GM19463 (cell line): Measurements from ENCODE around the gene REST.
"Not testable (repeated sequence)": the region's sequence is repeated elsewhere in the genome, so short reads cannot be mapped to it uniquely, and the experiment has no call there.

Experiments
- ATAC-seq: cut with Tn5 transposase; IDR thresholded peaks from one replicate; pipeline ENCODE4 v1.9.1; 2021; ENCODE audit warnings: mild to moderate bottlenecking, moderate library complexity; ENCODE audit not compliant: unreplicated experiment

REST gene

DNA sequence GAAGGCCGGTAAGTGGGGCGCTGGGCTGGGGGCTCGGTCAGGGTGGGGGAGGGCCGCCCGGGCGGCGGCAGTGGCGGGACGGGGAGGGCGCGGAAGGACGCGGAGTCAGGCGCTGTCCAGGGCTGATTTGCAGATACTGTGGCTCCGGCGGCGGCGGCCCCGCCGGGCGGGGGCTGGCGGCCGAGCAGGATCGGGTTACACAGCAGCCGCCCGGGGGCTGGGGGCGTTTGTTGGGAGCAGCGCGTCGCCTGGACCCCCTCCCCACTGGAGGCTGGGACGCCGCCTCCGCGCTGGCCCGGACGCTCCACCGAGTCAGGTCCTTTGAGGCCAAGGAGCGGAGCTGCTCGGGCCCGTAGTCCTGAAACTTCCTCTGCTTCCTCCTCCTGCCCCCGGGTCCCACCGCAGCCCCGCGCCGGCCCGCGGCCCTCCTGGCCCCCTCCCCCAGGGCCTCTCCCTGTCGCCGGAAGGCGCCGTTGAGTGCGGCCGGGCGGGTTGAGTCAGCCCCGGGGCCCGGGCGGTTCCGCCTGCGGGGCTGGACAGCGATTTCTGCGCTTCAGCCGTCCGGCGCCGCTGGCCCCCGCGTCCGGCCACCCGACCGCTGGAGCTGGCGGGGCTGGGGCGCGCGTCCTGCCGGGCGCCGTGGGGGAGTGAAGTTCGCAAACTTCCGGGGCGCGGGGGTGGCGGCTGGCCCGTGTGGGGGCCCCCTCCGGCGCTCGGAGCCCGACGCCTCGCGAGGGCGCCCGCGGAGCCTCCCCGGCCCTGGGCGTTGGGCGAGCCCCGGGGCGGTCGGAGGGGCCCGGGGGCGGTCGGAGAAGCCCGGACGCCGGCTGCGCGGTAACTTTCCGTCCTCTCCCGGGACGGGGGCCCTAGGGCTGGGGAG lies 746 bp downstream of the REST start:
- ATAC-seq, result peak; percentile 60

DNA sequence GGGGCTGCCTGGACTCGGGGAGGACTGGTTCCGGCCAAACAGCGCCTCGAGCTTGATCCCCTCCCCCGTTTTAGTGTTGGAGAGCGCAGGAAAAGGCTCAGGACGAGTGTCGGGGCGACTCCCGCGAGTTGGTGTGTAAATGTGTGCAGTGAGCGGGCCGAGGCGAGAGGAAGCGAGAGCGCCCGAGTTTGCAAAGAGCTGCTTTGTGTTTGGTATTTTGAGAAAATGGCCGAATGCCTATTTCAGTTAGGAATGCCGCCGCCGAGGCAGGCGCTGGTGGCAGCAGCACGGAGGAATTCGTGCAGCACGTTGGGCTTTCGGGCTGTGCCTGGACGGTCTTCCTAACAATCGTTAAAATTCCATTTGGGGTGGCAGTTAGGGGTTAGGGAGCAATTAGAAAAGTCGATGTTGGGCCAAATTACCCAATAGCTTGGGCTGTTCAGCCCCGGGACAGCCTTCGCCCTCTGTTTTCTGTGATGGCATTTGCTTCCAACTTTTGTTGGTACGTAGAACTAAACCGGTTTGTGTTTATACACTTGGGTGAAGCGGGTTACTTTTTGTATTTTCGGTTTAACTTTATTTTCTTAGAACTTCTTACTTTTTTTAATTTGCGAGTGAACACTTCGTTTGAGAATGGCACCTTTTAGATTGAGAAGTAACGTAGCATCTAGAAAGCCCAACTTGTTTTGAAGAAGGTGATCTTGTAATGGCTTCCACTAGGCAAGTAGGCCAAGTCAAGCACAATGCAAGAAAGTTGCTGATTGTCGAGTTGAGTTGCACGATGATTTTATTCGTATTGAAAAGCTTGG lies 1.6 kb downstream of the REST start:
- peak; percentile 20 for ATAC-seq

DNA sequence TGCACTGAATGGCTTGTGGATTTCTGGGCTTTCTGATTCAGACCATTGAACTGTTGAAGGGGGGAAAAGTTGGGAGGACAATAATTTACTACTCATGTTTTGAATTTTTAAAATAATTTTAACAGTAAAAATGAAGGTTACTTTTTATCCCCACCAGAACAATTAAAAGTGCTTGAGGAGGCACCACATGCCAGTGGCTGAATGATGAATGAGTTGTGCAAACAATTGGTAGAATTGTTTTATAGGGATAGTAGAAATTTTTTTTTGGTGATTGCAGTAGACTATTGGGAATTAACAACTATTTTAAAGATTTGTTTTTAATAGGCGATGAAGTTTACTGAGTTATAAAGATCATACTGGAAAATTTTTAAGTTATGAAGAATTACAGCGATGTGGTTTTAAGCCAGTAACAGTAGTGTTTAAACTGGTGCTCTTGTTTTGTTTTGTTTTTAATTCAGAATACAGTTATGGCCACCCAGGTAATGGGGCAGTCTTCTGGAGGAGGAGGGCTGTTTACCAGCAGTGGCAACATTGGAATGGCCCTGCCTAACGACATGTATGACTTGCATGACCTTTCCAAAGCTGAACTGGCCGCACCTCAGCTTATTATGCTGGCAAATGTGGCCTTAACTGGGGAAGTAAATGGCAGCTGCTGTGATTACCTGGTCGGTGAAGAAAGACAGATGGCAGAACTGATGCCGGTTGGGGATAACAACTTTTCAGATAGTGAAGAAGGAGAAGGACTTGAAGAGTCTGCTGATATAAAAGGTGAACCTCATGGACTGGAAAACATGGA lies 2.7 kb downstream of the REST start:
- no peak for ATAC-seq

DNA sequence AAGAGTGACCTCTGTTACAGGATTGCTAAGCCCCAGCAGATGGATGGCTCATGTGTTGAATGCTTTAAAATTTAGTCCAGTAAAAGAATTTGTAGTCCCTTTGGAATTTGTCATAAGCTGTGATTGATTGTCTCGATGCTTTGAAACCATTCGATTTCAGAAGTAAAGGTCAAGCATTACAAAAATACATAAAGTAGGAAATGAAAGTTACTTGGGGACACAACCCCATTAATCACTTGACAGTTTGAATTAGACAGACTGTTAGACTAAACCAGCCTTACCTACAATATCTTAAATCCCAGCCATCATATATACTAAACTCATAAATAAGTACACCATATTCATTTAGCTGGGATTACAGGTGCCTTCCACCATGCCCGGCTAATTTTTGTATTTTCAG lies 6.6 kb downstream of the REST start:
- no peak for ATAC-seq

DNA sequence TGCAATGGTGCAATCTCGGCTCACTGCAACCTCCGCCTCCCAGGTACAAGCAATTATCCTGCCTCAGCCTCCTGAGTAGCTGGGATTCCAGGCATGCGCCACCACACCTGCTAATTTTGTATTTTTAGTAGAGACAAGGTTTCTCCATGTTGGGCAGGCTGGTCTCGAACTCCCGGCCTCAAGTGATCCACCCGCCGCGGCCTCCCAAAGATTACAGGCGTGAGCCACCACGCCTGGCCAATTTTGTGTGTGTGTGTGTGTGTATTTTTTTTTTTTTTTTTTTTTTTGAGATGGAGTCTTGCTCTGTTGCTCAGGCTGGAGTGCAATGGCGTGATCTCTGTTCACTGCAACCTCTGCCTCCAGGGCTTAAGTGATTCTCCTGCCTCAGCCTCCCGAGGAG lies 7.3 kb downstream of the REST start:
- not testable (repeated sequence) for ATAC-seq

DNA sequence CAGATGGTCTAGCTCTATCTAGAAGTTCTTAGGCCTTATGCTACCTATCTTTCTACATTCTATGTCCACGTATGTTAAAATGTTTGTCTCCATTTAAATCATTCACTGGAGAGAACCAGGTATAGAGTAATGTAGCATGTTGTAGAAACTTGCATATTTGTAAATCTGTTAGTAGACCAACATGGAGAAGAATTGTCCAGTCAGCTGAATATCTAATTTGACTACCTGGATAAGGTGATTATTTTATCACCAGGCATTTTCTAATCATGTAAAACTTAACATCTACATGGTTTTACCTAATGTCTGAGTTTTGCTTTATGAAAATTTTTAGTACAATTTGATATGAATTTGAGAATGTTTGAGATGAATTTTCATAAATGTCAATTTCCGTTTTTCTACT lies 19.5 kb downstream of the REST start:
- ATAC-seq, result no peak

DNA sequence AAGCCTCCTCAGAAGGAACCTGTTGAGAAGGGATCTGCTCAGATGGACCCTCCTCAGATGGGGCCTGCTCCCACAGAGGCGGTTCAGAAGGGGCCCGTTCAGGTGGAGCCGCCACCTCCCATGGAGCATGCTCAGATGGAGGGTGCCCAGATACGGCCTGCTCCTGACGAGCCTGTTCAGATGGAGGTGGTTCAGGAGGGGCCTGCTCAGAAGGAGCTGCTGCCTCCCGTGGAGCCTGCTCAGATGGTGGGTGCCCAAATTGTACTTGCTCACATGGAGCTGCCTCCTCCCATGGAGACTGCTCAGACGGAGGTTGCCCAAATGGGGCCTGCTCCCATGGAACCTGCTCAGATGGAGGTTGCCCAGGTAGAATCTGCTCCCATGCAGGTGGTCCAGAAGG lies 22.9 kb downstream of the REST start:
- ATAC-seq, result no peak

DNA sequence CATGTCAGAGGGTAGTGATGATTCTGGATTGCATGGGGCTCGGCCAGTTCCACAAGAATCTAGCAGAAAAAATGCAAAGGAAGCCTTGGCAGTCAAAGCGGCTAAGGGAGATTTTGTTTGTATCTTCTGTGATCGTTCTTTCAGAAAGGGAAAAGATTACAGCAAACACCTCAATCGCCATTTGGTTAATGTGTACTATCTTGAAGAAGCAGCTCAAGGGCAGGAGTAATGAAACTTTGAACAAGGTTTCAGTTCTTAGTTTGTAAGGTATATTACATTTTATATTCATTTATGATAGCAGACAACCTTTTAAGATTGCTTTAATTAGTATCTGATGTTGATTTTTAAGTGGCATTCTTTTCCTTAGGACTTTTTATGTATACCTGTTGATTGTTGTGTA lies 24.2 kb downstream of the REST start:
- peak; percentile 62 for ATAC-seq

DNA sequence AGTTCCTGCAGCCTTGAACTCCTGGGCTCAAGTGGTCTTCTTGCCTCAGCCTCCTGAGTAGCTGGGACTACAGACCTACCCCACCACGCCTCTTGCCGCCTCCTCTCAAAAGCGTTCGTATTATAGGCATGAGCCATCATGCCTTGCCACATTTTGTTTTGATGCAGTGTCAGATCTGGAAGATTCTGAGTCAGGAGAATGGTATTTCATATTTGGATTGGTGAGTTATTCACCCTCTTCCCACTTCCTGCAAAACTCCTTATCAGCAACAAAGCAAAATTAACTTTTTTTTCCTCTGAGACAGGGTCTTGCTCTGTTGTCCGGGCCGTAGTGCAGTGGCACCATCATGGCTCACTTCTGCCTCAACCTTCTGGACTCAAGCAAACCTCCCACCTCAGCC lies 29.6 kb downstream of the REST start:
- no peak for ATAC-seq

DNA sequence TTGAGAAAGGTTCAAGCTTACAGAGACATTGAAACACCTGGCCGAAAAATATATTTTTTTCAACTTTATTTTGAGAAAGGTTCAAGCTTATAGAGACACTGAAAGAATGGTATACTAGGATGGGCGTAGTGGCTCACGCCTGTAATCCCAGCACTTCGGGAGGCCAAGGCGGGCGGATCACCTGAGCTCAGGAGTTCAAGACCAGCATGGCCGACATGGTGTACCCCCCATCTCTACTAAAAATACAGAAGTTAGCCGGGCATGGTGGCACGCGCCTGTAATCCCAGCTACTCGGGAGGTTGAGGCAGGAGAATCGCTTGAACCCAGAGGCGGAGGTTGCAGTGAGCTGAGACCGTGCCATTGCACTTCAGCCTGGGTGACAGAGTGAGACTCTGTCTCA lies 32.1 kb downstream of the REST start:
- not testable (repeated sequence) for ATAC-seq

DNA sequence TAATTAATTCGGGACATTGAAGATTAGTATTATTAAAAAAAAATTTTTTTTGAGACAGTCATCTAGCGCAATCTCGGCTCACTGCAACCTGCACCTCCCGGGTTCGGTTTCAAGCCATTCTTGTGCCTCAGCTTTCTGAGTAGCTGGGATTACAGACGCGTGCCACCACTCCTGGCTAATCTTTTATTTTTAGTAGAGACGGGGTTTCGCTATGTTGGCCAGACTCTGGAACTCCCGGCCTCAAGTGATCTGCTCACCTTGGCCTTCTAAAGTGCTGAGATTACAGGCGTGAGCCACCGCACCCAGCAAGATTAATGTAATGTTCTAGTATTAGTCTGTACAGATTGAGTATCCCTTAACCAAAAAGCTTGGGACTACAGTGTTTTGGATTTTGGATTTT lies 32.7 kb downstream of the REST start:
- ATAC-seq, result no peak

DNA sequence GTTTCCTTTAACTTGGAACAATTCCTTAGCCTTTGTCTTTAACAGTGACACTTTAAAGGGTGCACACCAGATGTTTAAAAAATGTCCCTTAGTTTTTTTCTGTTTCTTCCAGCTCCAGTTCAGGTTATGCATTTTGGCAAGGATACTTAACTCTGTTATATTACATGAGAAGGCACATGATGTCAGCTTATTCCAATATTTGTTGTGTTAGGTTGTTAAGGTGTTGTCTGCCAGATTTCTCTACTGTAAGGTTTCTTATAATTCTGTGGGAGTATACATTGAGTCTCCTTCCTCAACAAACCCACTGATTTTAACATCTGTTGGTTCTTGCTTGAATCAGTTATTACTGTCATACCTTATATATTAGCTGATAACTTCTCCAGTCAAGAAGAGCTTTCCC lies 33.3 kb downstream of the REST start:
- ATAC-seq, result no peak

DNA sequence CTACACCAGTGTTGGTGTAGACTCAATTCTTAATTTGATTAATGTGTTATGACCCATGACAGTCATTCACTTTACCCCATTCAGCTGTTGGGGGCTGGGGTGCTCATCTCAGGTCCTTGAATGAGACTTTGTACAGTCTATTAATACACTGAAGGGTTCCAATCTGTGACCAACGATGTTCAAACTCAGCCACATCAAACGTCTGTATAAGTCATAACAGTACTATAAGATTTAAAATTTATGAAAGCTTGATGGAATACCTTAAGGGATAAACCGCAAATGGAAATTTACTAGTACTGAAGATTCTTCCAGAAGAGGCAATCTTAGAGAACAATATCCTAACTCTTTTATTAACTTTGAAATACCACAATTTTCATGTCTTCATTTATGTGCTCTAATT lies 33.7 kb downstream of the REST start:
- no peak for ATAC-seq

DNA sequence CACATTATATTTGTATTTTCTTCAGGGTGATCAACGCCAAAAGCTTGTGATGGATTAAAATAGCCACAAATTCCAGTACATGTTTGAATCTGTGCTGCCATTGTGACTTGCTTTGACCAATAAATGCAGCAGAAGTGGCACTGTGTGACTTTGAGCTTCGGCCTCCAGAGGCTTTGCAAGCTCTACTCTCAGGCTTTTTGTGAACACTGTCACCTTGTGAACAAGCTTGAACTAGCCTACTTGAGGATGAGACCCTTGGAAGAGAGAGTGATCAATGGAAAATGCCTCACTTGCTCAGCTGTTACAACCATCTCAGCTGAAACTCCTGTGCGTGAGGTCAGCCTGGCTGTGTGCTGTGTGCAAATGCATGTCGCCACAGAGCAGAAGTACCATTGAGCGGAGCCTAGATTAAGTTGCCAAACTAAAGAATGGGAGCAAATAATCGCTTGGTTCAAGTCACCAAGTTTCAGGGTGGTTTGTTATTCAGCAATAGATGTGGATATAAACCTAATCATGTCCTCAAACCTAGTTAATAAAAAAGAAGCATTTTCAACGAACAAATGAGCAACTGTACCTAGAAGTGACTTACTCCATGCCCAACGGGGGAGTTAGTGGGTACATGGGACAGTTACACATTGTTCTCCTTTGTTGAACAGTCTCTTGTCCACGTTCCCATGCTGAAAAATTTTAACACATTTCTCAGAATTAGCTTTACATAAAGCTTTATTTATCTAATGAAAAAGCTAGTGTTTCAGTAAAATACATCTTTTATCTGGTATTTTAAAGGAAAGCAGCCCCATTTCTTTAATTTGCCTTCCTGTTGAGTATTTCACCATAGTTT lies 46.2 kb downstream of the REST start:
- no peak for ATAC-seq

DNA sequence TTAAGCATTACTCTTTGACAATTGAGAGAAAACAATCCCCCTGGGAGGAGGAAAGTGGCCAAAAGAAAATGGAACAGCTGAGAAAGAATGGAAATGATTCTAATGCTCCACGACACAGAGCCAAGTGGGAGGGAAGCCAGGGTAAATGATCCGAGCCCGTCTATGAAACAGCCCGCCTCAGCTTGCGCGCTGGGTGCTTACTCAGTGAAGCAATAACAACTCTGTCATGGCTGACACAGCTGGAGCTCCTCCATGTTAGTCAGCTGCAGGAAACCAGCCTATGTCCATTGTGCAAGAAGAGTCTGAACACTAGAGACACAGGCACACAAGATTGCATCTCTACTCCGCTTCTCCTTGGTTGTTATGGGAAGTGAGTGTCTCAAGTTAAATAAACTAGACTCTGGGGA lies 50.4 kb downstream of the REST start:
- no peak for ATAC-seq

DNA sequence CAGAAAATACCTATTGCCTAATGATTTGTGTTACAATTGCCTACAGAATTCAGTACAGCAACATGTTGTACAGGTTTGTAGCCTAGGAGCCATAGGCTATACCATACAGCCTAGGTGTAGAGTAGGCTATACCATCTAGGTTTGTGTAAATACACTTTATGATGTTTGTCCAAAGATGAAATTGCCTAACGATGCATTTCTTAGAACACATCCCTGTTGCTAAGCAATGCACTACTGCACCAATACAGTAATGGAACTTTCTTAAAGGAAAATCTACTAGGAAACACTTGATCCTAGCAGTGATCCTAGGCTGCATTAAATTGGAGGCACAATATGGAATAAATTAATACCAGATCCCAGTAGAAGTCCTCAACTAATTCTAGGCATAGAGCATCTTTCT lies 51.4 kb downstream of the REST start:
- no peak for ATAC-seq

DNA sequence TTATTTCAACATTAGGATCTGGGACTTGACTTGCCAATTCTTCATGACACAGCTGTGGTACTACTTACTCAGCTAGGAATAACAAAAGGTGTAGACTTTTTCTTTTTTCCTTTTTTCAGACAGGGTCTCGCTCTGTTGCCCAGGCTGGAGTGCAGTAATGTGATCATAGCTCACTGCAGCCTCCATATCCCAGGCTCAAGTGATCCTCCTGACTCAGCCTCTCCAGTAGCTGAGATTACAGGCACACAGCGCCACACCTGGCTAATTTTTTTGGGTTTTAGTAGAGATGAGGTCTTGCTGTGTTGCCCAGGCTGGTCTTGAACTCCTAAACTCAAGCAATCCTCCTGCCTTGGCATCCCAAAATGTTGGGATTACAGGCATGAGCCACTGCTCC lies 53.4 kb downstream of the REST start:
- no peak for ATAC-seq

DNA sequence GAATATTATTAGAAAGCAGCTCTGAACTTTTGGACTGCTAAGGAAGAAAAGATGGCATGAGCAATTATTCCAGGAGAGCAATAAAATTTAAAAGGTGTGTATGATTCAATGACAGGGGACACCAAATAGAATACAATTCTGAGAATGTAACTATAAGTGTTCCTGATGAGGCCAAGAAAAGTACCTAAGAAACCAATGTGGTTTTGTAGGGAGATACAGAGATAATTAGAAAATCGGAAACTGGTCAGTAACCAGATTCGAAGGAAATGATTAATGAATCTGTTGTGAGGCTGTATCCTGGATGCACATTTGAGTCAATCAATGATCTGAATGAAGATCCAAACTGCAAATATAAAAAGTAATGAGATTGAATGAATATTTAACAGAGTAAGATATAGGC lies 63.7 kb downstream of the REST start:
- no peak for ATAC-seq

DNA sequence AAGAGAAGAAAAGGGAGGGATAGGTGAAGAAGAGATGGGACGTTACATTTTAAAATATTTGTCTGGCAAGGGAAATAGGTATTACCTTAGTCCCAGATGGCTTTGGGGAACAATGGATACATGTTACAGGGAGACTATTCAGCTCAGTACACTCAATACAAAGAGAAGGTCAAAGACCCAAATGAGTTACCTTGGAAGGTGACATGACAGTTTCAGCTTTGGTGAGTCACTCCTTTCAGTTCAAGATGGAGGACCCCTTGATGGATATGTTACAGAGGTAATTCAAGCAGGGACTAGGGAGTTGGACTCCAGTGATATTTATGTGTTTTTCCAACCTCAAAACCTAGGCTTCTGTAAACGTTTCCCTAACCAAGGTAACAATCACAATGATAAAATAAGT lies 64.7 kb downstream of the REST start:
- ATAC-seq, result no peak

DNA sequence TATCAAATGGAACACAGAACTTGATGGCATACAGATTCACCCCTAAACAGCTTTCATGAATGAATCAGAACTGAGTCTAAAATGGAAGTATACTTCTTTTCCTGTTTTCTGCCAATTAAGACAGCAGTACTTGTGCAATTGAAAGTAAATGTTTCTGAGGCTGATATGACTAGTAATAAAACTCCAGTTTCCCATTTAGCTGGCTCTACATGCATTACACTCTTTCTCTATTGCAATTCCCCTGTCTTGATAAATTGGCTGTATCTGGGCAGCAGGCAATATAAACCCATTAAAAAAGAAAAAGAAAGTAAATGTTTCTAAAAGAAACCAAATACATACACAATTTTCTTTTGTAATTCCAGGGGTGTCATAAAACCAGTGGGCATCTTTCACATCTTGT lies 65.1 kb downstream of the REST start:
- ATAC-seq, result no peak

DNA sequence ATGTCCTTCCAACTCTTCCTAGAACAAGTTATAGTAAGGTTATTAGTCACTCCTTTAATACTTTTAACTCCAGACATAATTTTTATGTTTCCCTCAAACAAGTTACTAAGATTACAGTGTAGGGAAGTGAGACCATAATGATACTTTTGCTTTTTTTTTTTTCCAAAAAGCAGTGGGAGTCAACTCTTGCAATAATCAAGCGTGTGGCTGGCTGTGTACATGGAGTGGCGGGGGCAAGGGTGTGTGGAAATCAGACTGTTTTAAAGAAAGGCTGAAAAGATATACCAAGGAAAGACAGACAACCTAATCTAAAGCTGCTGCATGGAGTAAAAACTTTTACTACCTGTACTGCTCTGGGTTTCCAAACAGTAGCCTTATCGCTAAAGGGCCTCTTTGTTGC lies 65.6 kb downstream of the REST start:
- no peak for ATAC-seq
